Posterior vena cava (tissue), 2 donors: ENCODE measurements around the gene GLIS1. TPM values are rescaled to one million over a fixed set of nuclear protein-coding genes. Genes with fewer than 3 reads are reported as not detected.
A peak's percentile ranks its signal among the peaks of the same experiment; 100 is the strongest.

Experiments used
- DNase-seq: peaks from one replicate; pipeline ENCODE4 v3.0.0-alpha.2; 2020; ENCODE audit warnings: low spot score
- intact Hi-C, 2 donors: fragments of 100-400 bp; cut with DNase I; formaldehyde crosslinking; loops; one replicate each; pipeline versions ENCODE4 v1.14.1 to v1.14.2; 2022 to 2023
- total RNA-seq, 2 donors: library from RNA; stranded (reverse); fragmentation: NEBNext Ultra II Directional; extraction: Animal tissue kit (Norgen Biotek cat#: 25700); gene quantifications; one replicate each; pipeline ENCODE4 v1.2.1, GENCODE V29; 2021
- donor health status: DM: yes; HTN: yes; CAD: no.
- donor health status: DM: yes; HTN: yes; CAD: no.

Gene GLIS1
- total RNA-seq, 2 donors from 2014 or later: 0.74 to 1.7 TPM

DNA sequence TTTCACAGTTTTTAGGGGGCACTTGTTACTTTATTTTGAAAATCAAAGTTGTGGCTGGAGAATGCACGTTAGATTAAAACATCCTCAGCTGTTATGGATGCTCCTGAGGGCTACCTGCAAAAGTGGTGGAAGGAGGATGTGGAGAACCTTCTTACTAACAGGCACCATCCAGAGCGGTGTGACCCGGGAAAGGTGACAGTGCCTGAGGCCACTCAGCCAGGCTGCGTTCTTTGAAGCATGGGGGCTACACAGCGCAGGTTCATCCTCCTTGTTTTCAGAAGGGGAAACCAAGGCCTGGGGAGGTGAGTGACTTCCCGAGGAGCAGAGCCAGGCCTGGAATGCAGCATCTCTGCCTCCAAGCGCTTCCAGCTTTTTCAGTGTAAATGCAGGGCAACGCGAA is 255.8 kb downstream of the GLIS1 start:
- intact Hi-C loops: loop anchor here in 1 of 2 donors (10.0 kb wide), 1 partner anchor 112 kb away; no protein-coding TSS in a partner anchor
- peak; percentile 70 for DNase-seq

DNA sequence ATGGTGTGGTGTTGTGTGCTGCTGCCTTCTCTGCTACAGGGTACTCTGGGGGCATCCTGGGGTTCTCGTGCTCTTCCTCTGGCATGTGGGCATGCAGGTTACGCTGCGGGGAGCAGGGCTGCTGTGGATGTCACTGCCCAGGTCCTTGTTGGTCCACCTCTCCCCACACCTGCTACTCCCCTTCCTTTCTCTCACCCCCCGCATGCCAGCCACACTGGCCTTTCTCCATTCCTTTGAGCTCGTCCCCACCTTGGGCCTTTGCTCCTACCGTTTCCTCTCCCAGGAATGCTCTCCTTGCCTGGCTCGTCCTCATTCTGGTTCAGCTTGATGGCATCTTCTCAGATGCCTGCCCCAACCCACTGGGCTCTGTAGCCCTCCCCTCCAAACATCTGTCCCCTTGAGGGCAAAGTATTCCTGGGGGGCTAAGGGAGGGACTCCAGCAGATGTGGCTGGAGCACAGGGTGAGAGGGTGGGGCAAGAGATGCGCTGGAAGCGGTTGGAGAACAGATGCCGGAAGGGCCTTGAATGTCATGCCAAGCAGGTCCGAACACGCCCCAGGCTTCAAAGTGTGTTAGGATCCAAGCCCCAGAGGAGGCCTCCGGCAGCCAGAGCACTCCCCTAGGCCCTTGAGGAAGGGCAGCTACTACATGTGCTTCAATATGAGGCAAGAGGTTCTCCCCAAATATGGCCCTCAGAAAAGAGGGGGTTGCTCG is 256.4 kb downstream of the GLIS1 start:
- DNase-seq: peak; percentile 73

DNA sequence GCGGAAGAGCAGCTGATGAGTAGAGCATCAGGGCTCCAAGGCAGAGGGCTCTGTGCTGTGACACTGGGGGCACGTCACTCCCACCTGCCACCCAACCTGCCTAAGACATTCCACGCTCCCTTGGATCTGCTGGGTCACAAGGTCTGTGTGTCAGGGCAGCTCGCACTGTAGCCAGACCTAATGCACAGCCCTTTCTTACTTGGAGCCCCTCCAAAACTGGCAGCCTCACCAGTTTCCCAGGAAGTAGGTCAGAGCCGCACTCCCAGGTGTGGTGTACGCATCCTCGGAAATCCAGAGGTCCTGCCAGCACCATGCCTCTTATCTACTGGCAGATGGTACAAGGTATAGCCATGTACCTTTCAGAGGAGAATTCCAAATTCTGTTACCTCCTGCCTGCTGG is 257.5 kb downstream of the GLIS1 start:
- intact Hi-C loops: loop anchor here in 1 of 2 donors (10.0 kb wide), 1 partner anchor 113 kb away; no protein-coding TSS in a partner anchor
- DNase-seq: peak; percentile 65

More for the DNA sequence above, 256.4 kb downstream of the GLIS1 start:
- intact Hi-C loops: loop anchor here in 1 of 2 donors (10.0 kb wide), 1 partner anchor 112 kb away; no protein-coding TSS in a partner anchor

DNA sequence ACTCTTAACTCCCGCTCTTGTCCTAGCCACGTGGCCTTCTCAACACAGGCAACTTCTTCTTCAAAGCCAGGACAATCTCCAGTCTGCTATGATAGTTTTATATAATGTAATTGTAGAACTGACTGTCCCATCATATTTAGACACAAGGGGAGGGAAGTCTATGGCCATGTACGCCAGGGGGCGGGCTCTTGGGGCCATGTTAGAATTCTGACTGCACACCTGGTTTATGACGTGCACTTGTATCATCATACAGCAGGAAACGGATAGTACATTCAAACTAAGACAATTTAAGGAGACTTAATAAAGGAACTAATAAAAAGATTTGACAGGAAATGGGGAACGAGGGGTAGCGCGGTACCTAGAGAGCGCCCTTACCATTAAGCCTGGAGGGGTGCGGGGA is 258.3 kb downstream of the GLIS1 start:
- intact Hi-C loops: loop anchor here in 1 of 2 donors (10.0 kb wide), 1 partner anchor 114 kb away; no protein-coding TSS in a partner anchor

DNA sequence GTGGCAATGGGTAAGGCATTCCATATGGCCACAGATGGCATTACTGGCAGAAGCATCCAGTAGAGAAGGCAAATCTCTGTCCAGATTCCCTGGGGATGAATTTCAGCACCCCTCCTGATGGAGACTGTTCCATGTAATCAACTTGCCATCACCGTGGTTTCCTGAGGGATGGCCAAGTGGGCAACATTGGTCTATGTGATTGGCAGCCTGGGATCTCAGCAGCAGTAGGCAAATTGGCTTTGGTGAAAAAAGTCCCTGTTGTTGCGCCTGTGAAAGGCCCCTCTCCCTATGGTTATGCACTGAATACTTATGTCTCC is 260.5 kb downstream of the GLIS1 start:
- intact Hi-C loops: no loop called here
- no peak for DNase-seq

More for the DNA sequence above, 258.3 kb downstream of the GLIS1 start:
- no peak for DNase-seq

DNA sequence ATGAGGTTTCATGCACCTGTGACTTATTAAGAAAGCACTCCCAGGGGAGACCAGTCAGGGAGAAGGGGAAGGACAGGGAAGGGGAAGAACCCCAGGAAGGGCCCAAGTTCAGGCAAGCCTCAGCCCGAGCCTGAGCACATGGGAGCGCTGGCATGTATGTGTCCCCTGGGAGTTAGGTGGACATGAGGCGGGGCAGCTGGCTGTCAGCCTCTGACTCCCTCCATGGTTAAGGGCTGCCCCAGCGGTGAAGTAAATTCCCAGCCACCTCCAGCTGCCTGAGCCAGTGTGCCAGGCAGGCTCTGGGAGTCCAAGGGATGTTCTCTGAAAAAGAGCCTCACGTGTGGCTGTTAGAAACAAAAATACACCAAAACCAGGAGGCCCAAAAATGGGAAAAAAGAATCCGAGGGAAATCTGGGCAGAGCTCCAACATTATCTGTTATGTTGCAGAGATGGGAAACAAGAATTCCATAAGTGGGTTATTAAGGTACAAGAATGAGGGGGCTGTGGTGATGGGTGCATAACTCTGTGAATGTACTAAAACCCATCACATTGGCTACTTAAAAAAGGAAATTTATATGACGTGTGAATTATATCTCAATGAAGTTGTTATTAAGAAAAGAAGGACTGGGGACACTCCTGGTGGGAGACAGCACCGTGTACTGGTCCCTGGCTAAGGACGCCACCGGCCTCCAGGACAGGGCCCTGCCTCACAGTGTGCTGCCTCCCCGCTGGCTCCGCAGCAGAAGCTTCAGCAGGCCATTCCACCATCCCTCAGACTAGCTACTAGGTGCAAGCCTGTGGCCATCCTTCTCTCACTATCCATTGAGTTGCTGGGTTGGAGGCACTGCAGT is 261.1 kb downstream of the GLIS1 start:
- intact Hi-C loops: no loop called here
- no peak for DNase-seq

DNA sequence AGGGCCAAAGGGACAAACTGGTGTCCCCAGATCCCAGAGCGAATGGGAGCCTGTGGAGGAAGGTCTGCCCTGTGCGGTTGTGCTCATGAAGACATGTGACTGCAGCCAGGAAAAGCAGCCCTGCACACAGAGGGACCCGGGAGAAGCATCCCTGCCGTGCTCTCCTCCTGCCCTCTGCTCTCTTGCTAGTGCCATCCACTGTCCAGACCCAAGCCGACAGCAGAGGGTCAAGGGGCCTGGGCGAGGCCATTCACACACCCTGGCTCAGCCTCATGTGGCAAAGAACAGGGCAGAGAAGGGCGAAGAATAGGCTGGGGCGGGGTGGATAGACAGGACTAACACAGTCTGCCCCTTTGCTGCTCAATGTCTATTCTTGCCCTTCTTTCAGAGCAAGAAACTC is 262.4 kb downstream of the GLIS1 start:
- intact Hi-C loops: no loop called here
- DNase-seq: no peak

DNA sequence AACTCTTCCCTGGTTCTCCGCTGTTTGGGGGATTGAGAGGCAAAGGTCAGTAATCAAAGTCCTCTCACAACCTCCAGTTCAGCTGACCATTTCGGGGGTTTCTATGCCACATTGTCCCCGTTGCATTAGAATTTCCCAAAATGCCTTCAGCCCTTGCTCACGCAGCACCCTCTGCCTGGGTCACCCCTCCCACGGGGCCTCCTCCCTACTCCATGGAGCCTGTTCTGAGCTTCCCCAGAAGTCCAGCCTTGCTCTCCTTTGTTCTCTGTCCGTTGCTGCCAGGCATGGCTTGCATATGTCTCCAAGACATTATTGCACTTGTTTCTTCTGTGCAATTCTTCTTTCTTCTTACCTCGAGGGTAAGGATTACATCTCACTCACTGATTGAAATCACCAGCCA is 263.3 kb downstream of the GLIS1 start:
- DNase-seq: no peak
- intact Hi-C loops: no loop called here

DNA sequence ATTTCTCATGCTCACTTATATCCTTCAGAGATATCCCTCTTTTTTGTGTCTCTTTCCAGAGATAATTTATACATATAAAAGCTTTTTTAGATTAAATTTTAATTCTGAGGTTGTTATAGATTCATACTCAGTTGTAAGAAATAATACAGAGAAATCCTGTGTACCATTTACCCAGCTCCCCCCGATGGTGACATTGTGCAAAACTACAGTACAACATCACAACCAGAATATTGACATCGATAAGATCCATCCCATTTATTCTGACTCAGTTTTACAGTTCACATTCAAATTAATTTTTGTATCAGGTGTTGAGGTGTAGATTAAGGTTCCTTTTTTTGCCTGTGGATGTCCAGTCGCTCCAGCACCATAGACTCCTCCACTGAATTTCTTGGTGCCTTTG is 265.5 kb downstream of the GLIS1 start:
- no peak for DNase-seq
- intact Hi-C loops: no loop called here

DNA sequence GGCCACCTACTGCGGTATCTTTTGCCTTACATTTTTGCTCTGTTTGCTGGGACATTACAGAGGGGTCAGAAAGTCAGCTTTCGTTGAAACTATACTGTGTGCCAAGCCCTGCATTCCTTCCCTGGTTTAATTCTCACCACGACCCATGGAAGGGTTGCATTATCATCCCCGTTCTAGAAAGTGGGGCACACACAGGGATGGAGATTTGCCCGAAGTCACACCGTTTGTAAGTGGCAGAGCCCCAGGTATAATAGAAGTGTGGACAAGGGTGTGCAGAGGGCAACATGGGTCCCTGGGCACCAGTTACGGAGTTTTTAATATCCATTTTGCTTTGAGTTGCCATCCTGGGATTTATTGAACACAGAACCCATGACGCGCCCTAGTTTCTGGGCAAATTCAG is 268.0 kb downstream of the GLIS1 start:
- intact Hi-C loops: no loop called here

DNA sequence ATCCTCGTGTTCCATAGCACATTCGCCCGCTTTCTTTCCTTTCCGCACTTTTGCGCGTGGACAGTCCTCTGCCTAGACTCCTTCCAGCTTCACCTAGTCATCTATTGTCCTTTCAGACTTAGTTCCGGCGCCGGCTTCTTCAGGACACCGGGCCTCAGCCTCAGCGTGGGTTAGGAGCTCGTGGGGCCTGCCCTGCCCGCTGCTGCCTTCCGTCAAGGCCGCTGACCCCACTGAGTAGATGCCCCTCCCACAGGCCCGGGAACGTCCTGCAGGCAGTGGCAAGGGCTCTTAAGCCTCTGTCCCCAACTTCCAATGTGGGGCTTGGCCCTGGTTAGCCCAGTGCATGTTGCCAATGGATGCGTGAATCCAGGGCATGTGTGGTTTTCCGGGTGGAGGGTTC is 268.4 kb downstream of the GLIS1 start:
- DNase-seq: no peak
- intact Hi-C loops: no loop called here

More for the DNA sequence above, 268.0 kb downstream of the GLIS1 start:
- no peak for DNase-seq

DNA sequence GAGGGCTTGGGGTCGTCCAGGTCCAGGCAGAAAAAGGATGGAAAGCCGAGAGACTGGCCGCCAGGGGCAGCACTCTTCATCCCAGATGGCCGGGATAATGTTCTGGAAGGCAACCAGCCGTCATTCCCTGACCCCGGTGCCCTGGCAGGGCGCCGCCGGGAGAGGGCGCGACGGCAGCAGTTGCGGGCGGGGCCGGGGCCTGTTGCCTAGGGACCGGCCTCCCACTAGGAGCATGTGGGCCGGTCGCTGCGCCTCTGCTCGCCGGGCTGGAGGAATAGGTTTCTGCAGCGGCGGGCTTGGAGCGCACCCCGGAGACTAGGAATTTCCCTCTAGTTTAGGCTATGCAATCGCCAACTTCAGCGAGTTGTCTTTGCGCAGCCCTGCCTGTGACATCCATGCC is 268.8 kb downstream of the GLIS1 start:
- peak; percentile 92 for DNase-seq
- intact Hi-C loops: no loop called here

DNA sequence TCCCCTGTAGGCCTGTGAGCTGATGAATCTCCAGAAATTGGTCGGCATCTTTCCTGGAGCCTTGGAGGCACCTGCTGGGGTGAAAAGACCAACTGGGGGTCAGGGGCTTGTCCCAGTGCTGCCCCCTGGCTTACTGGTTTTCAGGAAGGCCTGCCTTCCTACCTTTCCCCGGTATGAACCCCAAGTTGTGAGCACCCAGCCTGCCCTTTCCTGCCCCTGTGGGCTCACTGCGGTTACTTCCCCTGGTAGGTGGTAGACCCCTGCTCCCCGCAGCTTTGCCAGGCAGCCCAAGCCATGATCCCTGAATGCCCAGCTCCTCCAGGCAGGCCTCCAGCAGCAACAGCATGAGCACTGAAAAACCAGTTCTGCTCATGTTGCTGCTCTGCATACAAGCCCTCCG is 269.6 kb downstream of the GLIS1 start:
- intact Hi-C loops: no loop called here
- no peak for DNase-seq

DNA sequence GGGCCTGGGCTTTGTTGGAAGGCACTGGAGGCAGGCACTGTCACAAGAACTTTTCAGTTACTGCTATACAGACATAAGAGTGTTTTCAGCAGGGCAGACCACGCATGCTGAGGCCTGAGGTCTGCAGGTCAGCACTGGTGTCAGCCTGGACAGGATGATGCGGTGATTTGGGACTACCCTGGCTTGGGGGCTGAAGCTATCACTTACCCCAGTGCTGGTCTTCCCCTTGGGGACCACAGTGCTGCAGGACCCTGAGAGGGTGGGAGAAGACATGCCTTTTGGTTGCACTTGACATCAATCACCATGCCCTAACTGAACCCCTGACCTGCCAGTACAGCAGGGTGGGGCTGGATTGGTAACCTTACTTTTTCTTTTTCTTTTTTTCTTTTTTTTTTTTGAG is 270.6 kb downstream of the GLIS1 start:
- no peak for DNase-seq
- intact Hi-C loops: no loop called here

DNA sequence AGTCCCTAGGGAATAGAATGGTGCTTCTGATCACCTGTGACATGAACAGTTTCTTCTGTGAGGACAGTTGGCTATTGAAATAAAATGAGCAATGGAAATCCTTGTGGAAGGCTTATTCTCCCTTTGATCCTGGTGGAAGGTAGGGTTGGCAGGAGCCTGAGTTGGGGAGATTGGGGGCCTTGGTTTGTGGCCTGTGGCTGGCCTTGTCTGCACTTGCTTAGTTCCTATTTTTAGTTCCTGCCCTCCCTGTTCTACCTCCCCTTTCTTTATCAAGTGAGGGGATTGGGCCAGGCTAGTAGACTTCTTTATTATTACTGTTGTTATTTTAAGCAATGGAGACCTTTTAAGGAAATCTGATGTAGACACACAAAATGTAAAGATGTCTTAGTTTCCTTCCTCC is 271.6 kb downstream of the GLIS1 start:
- intact Hi-C loops: no loop called here
- no peak for DNase-seq

DNA sequence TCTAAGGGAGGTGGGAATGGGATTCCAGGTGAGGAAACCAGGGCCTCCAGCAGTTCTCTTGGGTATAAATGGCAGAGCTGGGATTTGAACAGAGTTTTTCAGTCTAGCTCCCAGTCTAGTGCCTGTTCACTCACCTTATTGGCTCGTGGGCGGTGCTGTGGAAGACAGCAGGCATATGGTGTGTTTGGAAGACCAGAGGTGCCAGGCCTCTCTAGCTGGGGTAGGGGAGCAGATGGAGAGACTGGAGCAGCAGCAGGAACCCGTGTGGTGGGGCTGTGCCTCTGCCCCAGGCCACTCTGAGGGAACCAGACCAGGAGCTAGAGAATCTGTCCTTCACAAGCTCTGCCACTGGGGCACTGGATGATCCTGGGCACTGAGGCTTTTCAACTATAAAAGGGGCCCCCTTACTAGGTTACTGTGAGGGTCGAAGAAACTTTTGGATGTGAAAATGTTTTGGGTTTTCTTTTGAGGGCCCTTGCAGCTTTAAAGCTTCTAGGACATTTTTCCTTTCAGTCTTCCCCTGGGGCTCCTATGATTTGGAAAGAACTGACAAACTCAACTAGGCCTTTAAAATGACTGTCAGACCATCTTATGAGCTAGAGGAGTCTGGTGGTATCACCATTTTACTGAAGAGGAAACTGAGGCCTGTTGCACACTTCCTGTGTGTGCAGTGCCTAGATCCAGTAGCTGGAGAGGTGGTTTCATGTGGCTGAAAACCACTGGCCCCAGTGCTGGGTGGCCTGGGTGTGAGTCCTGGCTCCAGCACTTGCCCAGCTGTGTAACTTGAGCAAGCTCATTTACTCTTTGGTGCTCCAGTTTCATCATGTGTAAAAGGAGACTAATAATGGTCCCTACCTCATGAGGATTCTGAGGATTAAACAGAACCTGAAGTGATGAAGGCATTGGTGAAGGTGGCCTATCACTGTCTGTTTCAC is 273.7 kb downstream of the GLIS1 start:
- intact Hi-C loops: no loop called here
- DNase-seq: no peak

DNA sequence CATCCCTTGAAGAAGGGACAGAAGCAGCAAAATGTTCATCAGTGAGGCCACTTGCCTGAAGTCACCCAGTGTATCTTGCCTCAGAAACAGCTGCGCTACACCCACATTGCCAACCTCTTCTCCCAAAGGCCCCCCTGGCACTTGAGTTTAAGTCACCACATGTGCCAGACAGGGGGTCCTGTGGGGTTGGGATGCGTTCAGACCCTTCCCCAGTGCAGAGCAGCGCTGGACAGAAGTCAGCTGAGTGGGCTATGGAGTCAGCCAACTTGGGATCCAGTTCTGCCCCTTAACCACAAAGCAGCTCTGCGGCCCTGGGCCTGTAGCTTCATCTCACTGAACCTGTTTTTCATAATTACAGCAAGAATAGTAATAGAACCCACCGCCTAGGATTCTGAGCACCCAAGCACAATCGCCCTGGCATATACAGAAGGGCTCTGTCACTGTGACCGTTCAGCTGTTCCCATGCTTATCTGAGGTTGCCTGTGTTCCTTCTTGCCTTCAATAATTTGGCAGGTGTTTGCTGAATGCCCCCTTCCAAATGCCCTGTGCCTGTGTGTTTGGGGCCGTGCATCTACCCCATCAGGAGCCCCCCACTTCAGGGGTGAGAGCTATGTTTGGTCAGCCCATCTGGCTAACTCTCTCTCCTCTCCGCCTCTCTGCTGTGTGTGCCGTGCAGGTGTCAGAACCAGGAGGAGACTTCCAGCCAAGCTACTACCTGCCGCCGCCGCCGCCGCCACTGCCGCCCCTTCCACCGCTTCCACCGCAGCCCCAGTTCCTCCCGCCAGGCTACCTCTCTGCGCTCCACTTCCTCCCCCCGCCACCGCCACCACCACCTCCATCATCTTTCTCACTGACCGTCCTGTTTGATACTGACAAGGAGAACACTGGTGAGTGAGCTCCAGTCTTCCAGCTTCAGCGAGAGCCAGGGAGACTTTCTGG is 274.7 kb downstream of the GLIS1 start:
- intact Hi-C loops: no loop called here
- no peak for DNase-seq

DNA sequence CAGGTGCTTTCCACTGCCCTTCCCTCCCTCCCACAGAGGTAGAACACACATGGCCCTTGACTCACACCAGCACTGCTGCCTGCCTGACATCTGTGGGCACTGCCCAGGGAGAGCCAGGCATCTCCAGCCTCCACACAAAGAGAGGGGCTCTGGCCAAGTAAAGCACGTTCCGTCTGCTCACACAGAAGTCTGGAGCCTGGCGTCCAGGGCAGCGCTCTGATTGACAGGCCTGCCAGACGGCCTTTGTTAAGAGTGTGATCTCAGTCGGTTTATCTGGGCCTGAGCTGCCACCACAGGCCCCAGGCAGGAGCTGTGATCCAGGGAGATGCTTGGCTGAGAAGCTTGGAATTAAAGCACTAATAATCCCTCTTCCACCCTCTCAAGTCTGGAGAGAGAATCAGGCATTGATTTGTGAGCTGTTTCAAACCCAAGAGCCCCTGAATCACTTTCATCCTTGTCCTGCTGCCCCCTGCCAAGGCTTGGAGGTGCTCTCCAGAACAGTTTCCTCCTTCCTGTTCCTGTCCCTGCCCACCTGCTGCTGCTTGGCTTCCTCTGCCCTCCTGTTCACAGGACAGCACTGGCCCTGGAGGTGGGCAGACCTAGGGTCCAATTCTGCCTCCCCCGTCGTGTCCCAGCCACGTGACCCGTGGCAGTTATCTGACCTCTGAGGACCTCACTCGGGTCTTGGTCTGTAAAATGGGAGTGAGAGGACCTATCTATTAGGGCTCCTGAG is 276.0 kb downstream of the GLIS1 start:
- no peak for DNase-seq
- intact Hi-C loops: no loop called here
